Right lobe of liver (tissue), 4 donors: ENCODE measurements around the gene MYO5A.
"Not testable (repeated sequence)": the region's sequence is repeated elsewhere in the genome, so short reads cannot be mapped to it uniquely, and the experiment has no call there.

Experiments used
- POLR2A ChIP-seq: fragments of 450-650 bp; IDR thresholded peaks from one replicate; pipeline ENCODE4 v1.6.1; 2017; ENCODE audit warnings: antibody characterized with exemption, mild to moderate bottlenecking
- TF ChIP-seq, protein P1 (sequence below), 4 donors: fragments of 200-600 bp in 3 of 4; fragments of 450-650 bp in 1 of 4; IDR thresholded peaks; one replicate each; pipeline versions ENCODE4 v1.5.1 to v1.8.0; 2016 to 2022; ENCODE audit warnings: antibody characterized with exemption in 4 of 4, mild to moderate bottlenecking in 2 of 4
- donor health status: DM: no; HTN: no; CAD: no.
- donor health status: DM: no; HTN: no; CAD: no.
- donor health status: DM: no; HTN: yes; CAD: no.

GRCh38 chr15:52551186-52551585 is 22.5 kb upstream of the MYO5A start:
- TF ChIP-seq, protein P1, sequence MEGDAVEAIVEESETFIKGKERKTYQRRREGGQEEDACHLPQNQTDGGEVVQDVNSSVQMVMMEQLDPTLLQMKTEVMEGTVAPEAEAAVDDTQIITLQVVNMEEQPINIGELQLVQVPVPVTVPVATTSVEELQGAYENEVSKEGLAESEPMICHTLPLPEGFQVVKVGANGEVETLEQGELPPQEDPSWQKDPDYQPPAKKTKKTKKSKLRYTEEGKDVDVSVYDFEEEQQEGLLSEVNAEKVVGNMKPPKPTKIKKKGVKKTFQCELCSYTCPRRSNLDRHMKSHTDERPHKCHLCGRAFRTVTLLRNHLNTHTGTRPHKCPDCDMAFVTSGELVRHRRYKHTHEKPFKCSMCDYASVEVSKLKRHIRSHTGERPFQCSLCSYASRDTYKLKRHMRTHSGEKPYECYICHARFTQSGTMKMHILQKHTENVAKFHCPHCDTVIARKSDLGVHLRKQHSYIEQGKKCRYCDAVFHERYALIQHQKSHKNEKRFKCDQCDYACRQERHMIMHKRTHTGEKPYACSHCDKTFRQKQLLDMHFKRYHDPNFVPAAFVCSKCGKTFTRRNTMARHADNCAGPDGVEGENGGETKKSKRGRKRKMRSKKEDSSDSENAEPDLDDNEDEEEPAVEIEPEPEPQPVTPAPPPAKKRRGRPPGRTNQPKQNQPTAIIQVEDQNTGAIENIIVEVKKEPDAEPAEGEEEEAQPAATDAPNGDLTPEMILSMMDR (IDR thresholded peaks at IDR 0.05): not testable (repeated sequence)
- TF ChIP-seq POLR2A: not testable (repeated sequence)
